GM23248 (cell line): ENCODE results near the gene AKT2. TPM values are rescaled to one million over a fixed set of nuclear protein-coding genes. Genes with fewer than 3 reads are reported as not detected.
A peak's percentile ranks its signal among the peaks of the same experiment; 100 is the strongest.

Experiments used
- DNase-seq: peaks from one replicate; pipeline ENCODE4 v3.0.0-alpha.2; 2015
- H2AFZ ChIP-seq: fragments of 200-600 bp; sonication (generic); 2 replicates; pipeline ENCODE4 v1.6.1; 2016; ENCODE audit warnings: antibody characterized with exemption
- H3F3A ChIP-seq: fragments of 200-600 bp; sonication (generic); 2 replicates; pipeline ENCODE4 v1.6.1; 2016; ENCODE audit warnings: mild to moderate bottlenecking, antibody characterized with exemption, mixed run types; ENCODE audit not compliant: insufficient read depth
- H3K27ac ChIP-seq: fragments of 200-600 bp; sonication (generic); 2 replicates; pipeline ENCODE4 v1.5.1; 2016; ENCODE audit warnings: mild to moderate bottlenecking
- H3K27me3 ChIP-seq: fragments of 200-600 bp; sonication (generic); replicated peaks from 2 replicates; pipeline ENCODE4 v1.6.1; 2016; ENCODE audit warnings: mild to moderate bottlenecking; ENCODE audit not compliant: insufficient read depth
- H3K36me3 ChIP-seq: fragments of 200-600 bp; sonication (generic); 2 replicates; pipeline ENCODE4 v1.6.1; 2016; ENCODE audit warnings: low read depth, mild to moderate bottlenecking
- H3K4me1 ChIP-seq: fragments of 200-600 bp; sonication (generic); 2 replicates; pipeline ENCODE4 v1.6.1; 2016; ENCODE audit warnings: mild to moderate bottlenecking; ENCODE audit not compliant: insufficient read depth
- H3K4me2 ChIP-seq: fragments of 200-600 bp; sonication (generic); one replicate; pipeline ENCODE4 v1.6.1; 2016; ENCODE audit warnings: mild to moderate bottlenecking; ENCODE audit not compliant: unreplicated experiment
- H3K4me3 ChIP-seq: fragments of 200-600 bp; sonication (generic); 2 replicates; pipeline ENCODE4 v1.5.1; 2016; ENCODE audit warnings: mild to moderate bottlenecking
- H3K79me2 ChIP-seq: fragments of 200-600 bp; sonication (generic); 2 replicates; pipeline ENCODE4 v1.6.1; 2016; ENCODE audit warnings: mild to moderate bottlenecking; ENCODE audit not compliant: insufficient read depth
- H3K9ac ChIP-seq: fragments of 200-600 bp; sonication (generic); 2 replicates; pipeline ENCODE4 v1.6.1; 2016; ENCODE audit warnings: mild to moderate bottlenecking
- H3K9me2 ChIP-seq: fragments of 200-600 bp; sonication (generic); 2 replicates; pipeline ENCODE4 v1.6.1; 2016; ENCODE audit warnings: mixed run types, mild to moderate bottlenecking, moderate library complexity; ENCODE audit not compliant: insufficient read depth
- H3K9me3 ChIP-seq: fragments of 200-600 bp; sonication (generic); one replicate; pipeline ENCODE4 v1.6.1; 2017; ENCODE audit warnings: low read depth
- H4K20me1 ChIP-seq: fragments of 200-600 bp; sonication (generic); 2 replicates; pipeline ENCODE4 v1.6.0; 2016; ENCODE audit not compliant: insufficient read depth
- EZH2 ChIP-seq: fragments of 200-600 bp; sonication (generic); IDR thresholded peaks from 2 replicates; pipeline ENCODE4 v1.6.1; 2018; ENCODE audit warnings: antibody characterized with exemption, mild to moderate bottlenecking; ENCODE audit not compliant: insufficient read depth, poor library complexity, severe bottlenecking
- EZH2phosphoT487 ChIP-seq: fragments of 200-600 bp; sonication (generic); IDR thresholded peaks from 2 replicates; pipeline ENCODE4 v1.6.1; 2018; ENCODE audit warnings: antibody characterized with exemption, moderate library complexity, mild to moderate bottlenecking, low read depth; ENCODE audit not compliant: insufficient read depth
- WGBS, 2 experiments: methylation state at CpG; one replicate each; pipeline ENCODE4 v1.1.6; 2015 to 2017; ENCODE audit warnings: low lambda C conversion rate in 2 of 2, low coverage in 1 of 2; ENCODE audit errors: missing lambda C conversion rate in 2 of 2; 5-methylcytosine and 5-hydroxymethylcytosine counted together
- in situ Hi-C: fragments of 300-500 bp; cut with MboI; formaldehyde crosslinking; loops from 2 replicates; pipeline ENCODE4 v1.15.0; 2020
- polyA plus RNA-seq: library from polyadenylated mRNA; unstranded; fragments of >200 nt; fragmentation: Nextera tagmentation; extraction: Ambion mirVana; gene quantifications from 2 replicates; pipeline ENCODE4 v1.2.1, GENCODE V29; 2016
- total RNA-seq: library from RNA; depleted of rRNA; stranded (reverse); fragments of >200 nt; shearing (Covaris generic); gene quantifications from 2 replicates; pipeline ENCODE4 v1.2.3, GENCODE V29; 2014

AKT2 gene
- total and polyA plus RNA-seq, 2 experiments from 2014 or later, result 41.5 to 123 TPM

DNA sequence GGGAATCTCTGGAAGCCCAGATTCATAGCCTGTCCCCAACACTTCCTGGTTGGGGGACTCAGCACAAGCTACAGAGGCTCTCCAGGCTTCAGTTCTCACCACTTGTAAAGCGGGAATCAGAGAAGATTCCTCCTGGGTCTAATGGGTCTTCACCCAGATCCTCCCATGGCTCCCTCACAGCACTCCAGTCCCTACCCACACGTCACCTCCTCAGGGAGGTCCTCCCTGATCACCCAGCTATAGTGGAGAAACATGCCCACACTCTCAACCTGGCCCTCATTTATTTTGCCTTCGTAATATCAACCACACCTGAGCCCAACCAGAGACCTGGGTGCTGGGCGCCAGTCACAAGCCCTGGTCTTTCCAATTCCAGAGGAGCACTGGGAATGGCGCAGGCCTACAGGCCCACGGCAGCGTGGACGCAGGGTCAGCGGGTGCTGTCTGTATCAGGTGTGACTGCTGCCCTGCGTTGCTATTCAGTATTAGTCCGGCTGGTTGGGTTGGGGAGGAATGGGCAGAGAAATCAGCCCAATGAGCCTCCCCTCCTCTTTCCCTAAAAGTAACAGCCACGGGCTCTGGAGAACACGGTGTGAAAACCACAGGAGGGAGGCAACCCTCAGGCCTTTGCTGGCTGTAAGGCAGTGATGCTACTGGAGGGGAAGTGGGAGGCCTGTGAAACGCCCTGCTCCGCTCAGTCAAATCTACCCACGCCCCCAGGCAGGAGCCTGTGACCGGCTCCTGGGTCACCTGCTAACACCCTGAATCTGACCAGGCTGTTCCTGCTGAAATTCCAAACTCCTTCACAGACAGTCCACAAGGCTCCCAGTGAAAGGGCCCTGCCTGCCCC lies 5.2 kb downstream of the AKT2 start:
- Histone ChIP-seq H3K9ac (peak overlapping the region; percentile 66), H3K9me2 (no peaks in the 10 kb centered on the region), H3K36me3 (no peaks in the 10 kb centered on the region), H3K9me3 (no peaks in the 10 kb centered on the region), H3F3A (no peaks in the 10 kb centered on the region; the same call in 1 of the 2 replicates), H3K4me2 (peak overlapping the region; percentile 60), H3K27ac (peak overlapping the region; percentile 81), H3K79me2 (peaks cover 98% of the 10 kb centered on the region), H3K27me3 (no peaks in the 10 kb centered on the region), H4K20me1 (no peaks in the 10 kb centered on the region), H3K4me3 (peak overlapping the region; percentile 55; the same call in 1 of the 2 replicates), H2AFZ (0 out of 2 replicates have a peak overlapping the region, but pooled peaks have one; percentile 38), H3K4me1 (peaks cover 54% of the 10 kb centered on the region)
- no peak for TF ChIP-seq EZH2phosphoT487
- no peak for TF ChIP-seq EZH2
- in situ Hi-C loops, result no loop called here
- WGBS, 2 experiments, result 77 to 79% methylated on average over 17 of the region's 17 CpGs
- DNase-seq, result peak; percentile 30

DNA sequence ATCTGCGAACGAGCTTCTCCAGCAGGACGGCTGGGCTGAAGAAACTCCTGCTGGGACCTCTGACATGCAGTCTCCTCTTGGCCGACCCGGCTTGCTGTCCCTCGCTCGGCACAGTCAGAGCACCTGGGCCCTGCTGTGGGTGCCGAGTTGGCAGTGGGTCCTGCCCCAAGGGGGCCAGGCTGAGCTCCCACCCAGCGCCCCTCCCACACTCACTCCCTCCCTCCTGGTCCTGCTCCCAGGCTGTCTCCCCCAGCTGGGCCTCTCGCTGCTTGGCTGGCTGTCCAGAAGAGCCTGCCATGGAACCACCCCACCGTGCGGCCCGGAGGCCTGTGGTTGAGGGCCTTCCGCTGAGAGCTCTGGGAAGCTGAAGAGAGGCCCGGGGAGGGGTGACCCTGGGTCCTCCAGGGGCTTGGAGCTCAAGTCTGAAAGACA lies 6.0 kb downstream of the AKT2 start:
- Histone ChIP-seq H3K79me2 (peaks cover 98% of the 10 kb centered on the region), H3K27ac (peak overlapping the region; percentile 81), H3K4me2 (peak overlapping the region; percentile 60), H3K9ac (peak overlapping the region; percentile 66), H3K9me2 (no peaks in the 10 kb centered on the region), H4K20me1 (no peaks in the 10 kb centered on the region), H3F3A (no peaks in the 10 kb centered on the region; the same call in 1 of the 2 replicates), H3K4me1 (peaks cover 57% of the 10 kb centered on the region), H3K4me3 (peak overlapping the region; percentile 55), H3K36me3 (no peaks in the 10 kb centered on the region), H2AFZ (peak overlapping the region; percentile 38; the same call in 1 of the 2 replicates), H3K9me3 (no peaks in the 10 kb centered on the region), H3K27me3 (no peaks in the 10 kb centered on the region)
- 9 to 17% methylated on average over 12 to 14 of the region's 15 CpGs for WGBS, 2 experiments
- DNase-seq, result peak; percentile 81
- TF ChIP-seq EZH2phosphoT487 (no peak), EZH2 (no peak)
- in situ Hi-C loops, result no loop called here

DNA sequence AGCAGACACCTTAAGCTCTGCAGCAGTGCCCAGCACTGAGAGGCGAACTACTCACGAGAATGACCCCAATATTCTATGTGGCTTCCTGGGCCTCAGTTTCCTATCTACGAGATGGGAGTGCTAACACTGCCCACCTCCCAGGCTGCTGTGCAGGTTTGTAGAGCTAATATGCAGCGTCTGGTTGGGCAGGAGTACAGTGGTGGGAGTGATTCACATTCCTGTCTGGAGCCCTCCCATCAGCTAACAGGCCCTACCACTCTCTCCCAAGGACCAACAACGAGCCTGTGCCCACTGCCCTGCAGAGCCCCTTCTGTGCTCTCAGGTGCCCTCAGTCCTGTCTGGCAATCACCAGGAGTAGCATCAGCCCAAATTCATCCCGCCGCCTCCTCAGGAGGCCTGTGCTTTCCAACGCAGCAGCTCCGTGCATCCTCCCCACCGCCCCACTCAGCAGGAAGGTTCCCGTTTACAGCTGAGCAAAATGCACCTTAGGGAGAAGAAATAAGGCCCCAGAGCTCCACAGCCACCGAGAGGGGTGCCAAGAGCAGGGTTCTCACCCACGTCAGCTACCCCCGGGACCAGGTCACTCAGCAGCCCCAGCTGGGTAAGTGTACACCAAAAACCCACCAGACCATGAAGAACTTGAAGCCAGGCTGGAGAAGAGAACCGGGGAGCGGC lies 6.6 kb downstream of the AKT2 start:
- Histone ChIP-seq H3K4me2 (peak overlapping the region; percentile 60), H3K9me2 (no peaks in the 10 kb centered on the region), H3K4me1 (peaks cover 54% of the 10 kb centered on the region), H3K27ac (peak overlapping the region; percentile 81), H3F3A (no peaks in the 10 kb centered on the region; the same call in 1 of the 2 replicates), H4K20me1 (no peaks in the 10 kb centered on the region), H3K79me2 (peaks cover 98% of the 10 kb centered on the region), H3K9me3 (no peaks in the 10 kb centered on the region), H3K27me3 (no peaks in the 10 kb centered on the region), H2AFZ (peak overlapping the region; percentile 38; the same call in 1 of the 2 replicates), H3K9ac (peak overlapping the region; percentile 66), H3K36me3 (no peaks in the 10 kb centered on the region), H3K4me3 (peak overlapping the region; percentile 55)
- WGBS, 2 experiments, result 16 to 18% methylated on average over 16 of the region's 16 CpGs
- peak; percentile 55 for DNase-seq
- in situ Hi-C loops, result no loop called here
- TF ChIP-seq EZH2phosphoT487, result no peak
- no peak for TF ChIP-seq EZH2

DNA sequence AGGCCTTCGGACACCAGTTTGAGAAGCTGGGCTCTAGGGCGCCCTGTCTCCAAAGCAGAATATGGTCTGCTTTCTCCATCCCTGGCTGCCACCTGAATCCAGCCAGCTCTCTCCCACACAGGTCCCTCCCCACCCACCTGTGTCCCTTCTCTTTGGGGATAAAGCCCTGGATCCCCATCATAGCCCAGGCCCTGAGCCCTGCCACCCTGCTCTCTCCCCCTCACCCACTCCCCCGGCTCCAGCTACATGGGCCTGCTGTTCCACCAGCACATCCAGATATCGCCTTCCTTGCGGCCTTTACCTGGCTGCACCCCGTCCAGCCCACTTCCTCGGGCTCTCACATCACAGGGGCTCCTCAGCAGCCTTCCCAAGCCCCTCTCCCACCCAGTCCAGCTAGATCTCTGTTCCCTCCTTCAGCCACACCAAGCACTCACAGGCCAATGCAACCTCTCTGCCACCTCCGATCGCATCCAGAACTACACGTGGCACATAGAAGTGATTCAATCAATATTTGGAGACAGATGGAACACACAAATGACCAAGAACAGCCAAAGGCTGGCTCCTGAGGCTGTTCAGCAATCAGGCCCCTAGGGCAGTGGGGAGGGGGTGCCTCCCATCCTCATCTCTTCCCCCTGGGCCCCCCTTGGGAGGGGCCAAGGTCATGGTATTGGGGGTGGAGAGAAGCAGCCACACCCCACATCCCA lies 7.6 kb downstream of the AKT2 start:
- TF ChIP-seq EZH2phosphoT487 (no peak), EZH2 (no peak)
- Histone ChIP-seq H3K9ac (peak overlapping the region; percentile 66), H3K4me3 (no peak overlapping the region), H3K36me3 (no peaks in the 10 kb centered on the region), H3K9me3 (no peaks in the 10 kb centered on the region), H4K20me1 (no peaks in the 10 kb centered on the region), H3F3A (no peaks in the 10 kb centered on the region), H3K9me2 (no peaks in the 10 kb centered on the region), H2AFZ (no peak overlapping the region), H3K79me2 (peaks cover 98% of the 10 kb centered on the region), H3K4me1 (peaks cover 44% of the 10 kb centered on the region), H3K27me3 (no peaks in the 10 kb centered on the region), H3K27ac (peak overlapping the region; percentile 81), H3K4me2 (peak overlapping the region; percentile 60)
- WGBS, 2 experiments, result 65 to 71% methylated on average over 10 of the region's 10 CpGs
- DNase-seq, result peak; percentile 26
- in situ Hi-C loops, result no loop called here
